Stimulated activated CD4-positive, alpha-beta T cell treated with anti-CD3 and anti-CD28 coated beads, TNF-alpha, amount 100 ng/mL, for 1 hour (primary cell): ENCODE data around the gene MYO1G.

Experiments
- DNase-seq, 3 donors: peaks; one replicate each; pipeline ENCODE4 v3.0.0-alpha.2; 2020; ENCODE audit warnings: low read depth in 3 of 3, low spot score in 1 of 3

MYO1G gene

GRCh38 chr7:44981035-44981706 lies 2.4 kb upstream of the MYO1G start:
- DNase-seq: no peak

GRCh38 chr7:44980393-44981034 lies 1.7 kb upstream of the MYO1G start:
- peak in 1 of 3 donors; percentile 50 for DNase-seq

DNA sequence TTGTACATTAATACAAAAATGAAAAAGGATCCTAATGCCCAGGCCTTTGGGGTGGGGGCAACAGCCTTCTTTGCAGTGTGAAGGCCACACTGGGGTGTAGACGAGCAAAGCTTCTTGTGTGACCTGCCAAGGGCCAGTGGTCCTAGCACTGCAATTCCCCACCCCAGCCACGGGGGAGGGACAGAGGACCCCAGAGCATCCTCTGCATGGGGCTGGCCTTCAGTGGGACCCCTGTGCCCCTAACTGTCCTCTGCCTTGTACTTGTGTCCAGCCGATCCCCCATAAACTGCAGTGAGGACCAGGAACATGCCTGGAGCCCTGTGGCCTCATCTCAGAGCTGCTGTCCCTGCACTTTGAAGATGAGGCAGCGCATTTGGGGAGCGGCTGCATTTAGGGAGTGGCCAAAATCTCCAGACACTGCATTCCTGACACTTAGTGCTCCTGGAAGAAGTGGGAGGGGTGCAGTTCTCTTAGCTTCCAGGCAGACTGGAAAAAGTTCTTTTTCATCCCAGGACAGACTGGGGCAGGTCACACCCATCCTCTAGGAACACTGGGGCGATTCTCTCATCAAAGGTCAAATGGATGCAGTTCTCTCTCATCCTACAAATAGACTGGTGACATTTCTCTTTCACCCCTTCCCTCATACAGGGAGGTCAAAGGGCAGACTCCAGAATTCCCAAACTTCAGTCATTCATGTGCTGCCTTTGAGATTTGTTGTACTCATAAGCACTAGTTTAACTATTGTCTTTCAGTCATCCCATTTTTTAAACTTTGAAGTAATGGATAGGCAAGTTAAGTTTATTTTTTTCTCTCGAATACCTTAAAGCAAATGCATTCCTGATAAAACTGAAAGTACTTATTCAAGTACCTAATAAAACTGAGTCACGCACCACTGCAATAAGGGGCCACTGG lies 922 bp upstream of the MYO1G start:
- DNase-seq: no peak

DNA sequence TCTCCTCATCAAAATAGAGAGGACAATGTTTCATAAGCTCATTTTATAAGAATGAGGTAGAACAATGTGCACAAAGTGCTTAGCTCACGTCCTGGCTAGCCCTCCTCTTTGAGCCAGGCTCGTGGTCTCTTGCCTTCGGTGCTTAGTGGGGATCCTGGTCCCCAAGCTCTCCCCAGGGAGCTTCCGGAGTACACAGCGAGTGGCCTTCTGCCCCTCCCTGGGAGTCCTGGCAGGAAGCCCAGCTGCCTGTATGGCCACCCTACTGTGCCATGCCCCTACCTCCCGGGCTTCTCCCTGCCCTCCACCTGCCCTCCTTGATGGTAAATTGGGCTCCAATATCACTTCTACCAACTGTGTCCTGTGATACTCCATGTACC lies 868 bp downstream of the MYO1G start:
- no peak for DNase-seq

DNA sequence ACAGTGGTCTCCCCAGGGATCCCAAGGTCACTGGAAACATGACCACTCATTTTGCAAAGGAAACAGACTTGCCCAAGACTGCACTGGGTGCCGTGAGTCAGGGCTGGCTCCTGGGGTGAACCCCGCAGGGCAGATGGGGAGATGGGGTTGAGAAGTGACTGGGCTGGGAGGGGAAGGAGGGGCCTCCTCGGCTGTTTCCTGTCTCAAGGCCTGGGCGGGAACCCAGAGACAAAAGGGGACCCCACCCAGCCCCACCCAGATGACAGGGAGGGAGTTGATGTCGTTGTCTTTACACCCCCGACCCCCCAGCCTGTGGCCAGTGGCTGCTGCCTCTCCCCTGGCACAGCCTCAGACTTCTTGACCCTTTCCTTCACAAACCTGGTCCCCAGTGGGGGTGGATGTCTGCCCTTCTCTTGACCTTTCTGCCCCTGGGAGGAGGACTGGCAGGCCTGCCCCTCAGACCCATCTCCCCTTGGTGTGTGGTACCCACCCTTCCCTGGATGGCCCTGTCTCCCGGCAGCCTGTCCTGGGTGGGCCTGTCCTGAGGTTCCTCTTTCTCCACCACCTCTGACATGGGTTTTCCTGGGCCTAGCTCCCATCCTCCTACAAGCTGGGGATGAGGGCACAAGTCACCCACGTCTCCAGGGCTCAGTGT lies 1.4 kb downstream of the MYO1G start:
- DNase-seq: peak; percentile 49 to 56 (median 51)

DNA sequence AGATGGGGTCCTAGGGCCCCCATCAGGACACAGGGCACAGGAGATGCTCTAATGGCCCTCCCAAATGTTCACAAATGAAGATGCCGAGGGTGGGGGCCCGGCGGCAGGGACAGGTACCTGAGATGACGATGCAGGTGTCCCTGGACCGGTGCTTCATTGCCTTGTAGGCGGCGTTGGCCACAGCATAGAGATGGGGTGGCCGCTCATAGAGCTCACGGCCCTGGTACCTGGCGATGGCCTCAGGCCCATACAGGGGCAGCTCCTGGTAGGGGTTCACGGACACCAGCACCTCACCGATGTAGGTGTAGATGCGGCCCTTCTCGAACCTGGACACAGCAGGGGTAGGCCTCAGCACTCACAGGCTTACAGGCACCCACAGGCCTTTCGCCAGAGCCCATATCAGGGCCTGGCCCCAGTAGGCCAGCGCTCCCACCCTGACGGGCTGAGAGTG lies 2.0 kb downstream of the MYO1G start:
- no peak for DNase-seq

DNA sequence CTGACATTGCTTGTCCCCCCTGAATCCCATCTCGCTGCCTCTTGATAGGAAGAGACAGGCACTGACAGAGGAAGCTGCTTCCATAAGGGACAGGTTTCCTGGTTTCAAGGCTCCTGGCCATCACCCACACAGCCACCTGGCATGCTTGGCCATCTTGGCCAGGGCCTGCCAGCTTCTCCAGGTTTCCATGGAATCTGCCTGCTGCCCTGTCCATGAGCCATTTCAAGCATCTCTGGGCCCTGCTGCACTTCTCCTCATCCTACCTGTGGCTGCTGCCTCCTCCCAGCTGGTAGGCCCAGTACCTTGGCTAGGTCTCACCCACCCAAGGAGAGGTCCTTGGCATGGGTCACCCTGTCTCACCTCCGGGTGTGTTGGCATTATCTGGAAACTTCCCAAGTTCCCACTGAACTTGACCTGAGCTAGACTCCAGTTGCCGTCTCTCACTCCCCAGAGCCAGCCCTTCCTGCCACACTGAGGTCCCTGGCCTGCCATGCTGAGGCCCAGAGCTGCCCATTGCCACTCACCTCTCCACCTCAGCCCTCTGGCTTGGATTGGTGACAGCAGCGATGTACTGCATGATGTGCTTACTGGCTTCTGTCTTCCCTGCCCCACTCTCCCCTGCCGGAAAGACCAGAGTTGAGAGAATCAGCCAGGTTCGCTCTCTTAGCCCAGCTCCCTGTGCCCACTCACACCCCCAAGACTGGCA lies 2.6 kb downstream of the MYO1G start:
- DNase-seq: no peak

DNA sequence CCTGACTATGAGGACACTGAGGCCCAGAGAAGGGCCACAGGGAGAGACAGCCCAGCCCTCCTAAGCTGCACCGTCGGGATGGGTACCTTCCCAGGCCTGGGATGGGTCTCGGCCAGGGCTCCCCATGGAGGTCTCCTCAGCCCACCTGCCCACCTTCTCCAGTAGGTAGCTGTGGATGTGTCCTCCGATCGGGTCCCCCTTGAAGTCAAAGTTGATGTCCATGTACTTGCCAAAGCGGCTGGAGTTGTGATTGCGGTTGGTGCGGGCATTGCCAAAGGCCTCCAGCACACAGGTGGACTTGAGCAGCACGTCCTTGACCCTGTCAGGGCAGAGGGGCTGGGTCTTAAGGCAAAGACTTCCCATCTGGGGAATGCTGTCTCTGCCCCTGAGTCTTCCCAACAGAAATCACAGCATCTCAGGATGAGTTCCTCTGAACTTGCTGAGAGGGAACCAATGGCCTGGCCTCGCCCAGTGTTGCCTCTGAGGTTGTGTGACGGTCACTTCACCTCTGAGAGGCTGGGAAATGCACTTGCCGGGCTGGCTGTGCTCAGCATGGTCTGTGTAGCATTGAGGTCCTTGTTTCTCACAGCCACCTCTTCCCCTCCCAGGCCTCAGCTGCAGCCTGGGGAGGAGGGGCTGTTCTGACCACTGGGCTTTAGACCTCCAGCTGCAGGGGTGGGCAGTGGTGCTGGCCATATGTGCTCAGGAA lies 3.3 kb downstream of the MYO1G start:
- DNase-seq: no peak

DNA sequence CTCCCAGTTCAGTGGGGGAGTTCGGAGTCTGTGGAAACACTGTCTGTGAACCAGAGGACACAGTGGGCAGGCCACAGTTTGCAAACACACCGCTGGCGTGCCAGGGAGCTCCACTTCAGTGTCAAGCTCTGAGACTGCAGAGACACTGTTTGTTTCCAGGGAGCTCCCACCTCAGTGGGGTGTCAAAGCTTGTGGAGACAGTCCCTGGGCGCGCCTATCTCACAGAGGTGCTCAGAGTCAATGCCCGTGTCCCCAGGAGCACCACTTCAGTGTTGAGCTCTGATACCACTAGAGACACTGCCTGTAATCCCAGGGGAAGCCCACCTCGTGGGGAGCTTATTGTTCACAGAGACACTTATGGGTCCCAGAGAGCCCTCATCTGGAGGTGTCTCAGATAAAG lies 4.3 kb downstream of the MYO1G start:
- DNase-seq: no peak

DNA sequence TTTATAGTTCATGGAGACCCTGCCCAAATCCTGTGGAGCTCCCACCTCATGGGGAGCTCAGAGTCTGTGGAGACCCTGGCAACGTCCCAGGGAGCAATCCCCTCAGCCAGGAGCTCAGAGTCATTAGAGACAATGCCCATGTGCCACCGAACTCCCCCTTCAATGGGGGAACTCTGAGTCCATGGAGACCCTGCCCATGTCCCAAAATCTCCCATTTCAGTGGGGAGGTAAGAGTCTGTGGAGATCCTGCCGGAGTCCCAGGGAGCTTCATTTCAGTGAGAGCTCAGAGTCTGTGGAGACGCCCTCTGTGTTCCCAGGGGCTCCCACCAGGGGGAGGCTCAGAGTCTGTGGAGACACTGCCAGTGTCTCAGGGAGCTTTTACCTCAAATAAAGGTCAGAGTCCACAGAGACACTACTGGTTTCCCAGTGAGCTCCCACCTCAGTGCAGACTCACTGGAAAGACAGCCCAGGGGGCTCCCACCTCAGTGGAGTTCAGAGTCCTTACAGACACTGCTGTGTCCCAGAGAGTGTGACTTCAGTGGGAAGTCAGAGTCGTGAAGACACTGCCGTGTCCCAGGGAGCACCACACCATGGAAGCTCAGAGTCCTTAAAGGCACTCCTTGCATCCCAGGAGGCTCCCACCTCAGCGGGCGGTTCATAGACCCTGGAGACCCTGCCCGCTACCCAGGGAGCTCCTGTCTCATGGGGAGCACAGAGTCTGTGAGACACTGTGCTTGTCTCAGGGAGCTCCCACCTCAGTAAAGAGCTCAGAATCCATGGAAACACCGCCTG lies 5.0 kb downstream of the MYO1G start:
- peak in 2 of 3 donors; percentile 21 to 48 for DNase-seq

GRCh38 chr7:44972562-44972961 lies 6.3 kb downstream of the MYO1G start:
- DNase-seq: no peak

- DNase-seq: no peak
Measured at GRCh38 chr7:44971902-44972441, 6.8 kb downstream of the MYO1G start.

DNA sequence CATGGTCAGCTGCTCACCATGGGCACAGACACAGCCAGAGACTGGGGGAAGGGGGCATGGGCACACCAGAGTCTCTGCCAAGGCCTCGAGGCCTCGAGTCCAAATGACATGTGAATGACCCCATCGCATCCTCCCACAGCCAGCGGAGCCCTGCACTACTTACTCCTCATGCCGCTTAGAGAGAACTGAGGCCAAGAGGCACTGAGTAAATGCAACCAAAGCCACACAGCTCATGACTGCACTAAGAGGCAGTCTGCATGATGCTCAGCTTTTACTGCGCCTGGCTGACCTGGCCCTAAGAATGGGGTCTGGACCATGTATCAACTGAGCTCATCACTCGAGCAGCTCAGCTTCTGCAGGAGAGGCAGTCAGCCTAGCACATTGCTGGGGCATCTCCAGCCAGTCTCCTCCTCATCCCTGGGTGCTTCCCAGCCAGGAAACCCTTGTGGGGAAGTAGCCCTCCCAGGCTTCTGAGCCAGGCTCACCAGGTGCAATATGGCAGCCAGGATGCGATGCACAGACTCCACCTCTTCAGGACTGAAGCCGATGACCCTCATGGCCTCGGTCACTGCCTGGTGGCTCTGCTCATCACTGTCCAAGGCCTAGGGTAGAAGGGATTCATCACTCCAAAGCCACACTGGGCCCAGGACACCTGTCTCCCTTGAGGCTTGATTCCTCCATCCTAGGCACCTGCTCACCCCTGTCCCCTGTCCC lies 7.5 kb downstream of the MYO1G start:
- no peak for DNase-seq

GRCh38 chr7:44970523-44971051 lies 8.2 kb downstream of the MYO1G start:
- DNase-seq: no peak

- no peak for DNase-seq
Measured at GRCh38 chr7:44969701-44970522, 8.9 kb downstream of the MYO1G start.

- no peak for DNase-seq
Measured at GRCh38 chr7:44969049-44969700, 9.6 kb downstream of the MYO1G start.
